Adipocyte (in vitro differentiated cells): Measurements from ENCODE around the gene RAB10.
"Not testable (repeated sequence)": the region's sequence is repeated elsewhere in the genome, so short reads cannot be mapped to it uniquely, and the experiment has no call there.

Source experiments
- DNase-seq: peaks from one replicate; pipeline ENCODE4 v3.0.0-alpha.2; 2015; ENCODE audit warnings: low read depth
- H3K27me3 ChIP-seq: replicated peaks from 2 replicates; pipeline ENCODE4 v1.7.0; 2013; ENCODE audit warnings: mild to moderate bottlenecking, low read length, moderate library complexity; ENCODE audit not compliant: control insufficient read depth, insufficient read depth
- H3K36me3 ChIP-seq: 2 replicates; pipeline ENCODE4 v1.7.0; 2013; ENCODE audit warnings: low read length, mild to moderate bottlenecking, moderate library complexity; ENCODE audit not compliant: control insufficient read depth, insufficient read depth, severe bottlenecking
- H3K4me1 ChIP-seq: 2 replicates; pipeline ENCODE4 v1.7.0; 2013; ENCODE audit warnings: mild to moderate bottlenecking, low read length, moderate library complexity; ENCODE audit not compliant: control insufficient read depth, insufficient read depth
- H3K4me3 ChIP-seq: 2 replicates; pipeline ENCODE4 v1.7.0; 2013; ENCODE audit warnings: mild to moderate bottlenecking, low read length, moderate library complexity
- H3K9ac ChIP-seq: 2 replicates; pipeline ENCODE4 v1.7.0; 2013; ENCODE audit warnings: mild to moderate bottlenecking, low read length, moderate library complexity
- H3K9me3 ChIP-seq: 2 replicates; pipeline ENCODE4 v1.7.0; 2013; ENCODE audit warnings: mild to moderate bottlenecking, low read length, moderate library complexity; ENCODE audit not compliant: control insufficient read depth

The RAB10 gene

DNA sequence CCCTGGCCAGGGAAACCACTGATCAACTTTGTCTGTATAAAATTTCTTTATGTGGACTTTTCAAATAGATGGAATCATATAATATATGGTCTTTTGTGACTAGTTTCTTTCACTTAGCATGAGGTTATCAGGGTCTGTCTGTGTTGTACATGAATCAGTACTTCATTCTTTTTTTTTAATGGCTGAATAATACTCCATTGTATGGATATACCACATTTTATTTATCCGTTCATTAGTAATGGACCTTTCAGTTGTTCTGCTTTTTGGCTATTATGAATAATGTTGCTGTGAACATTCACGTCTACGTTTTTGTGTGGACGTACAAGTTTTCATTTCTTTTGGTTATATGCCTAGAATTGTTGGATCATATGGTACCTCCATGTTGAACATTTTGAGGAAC, 69.9 kb downstream of the RAB10 start:
- no peak overlapping the region for H3K4me3 ChIP-seq
- H3K27me3 ChIP-seq: no peaks in the 10 kb centered on the region
- peaks cover 41% of the 10 kb centered on the region for H3K36me3 ChIP-seq
- no peak for DNase-seq
- H3K9me3 ChIP-seq: no peaks in the 10 kb centered on the region
- H3K9ac ChIP-seq: no peak overlapping the region
- peaks cover 19% of the 10 kb centered on the region for H3K4me1 ChIP-seq

DNA sequence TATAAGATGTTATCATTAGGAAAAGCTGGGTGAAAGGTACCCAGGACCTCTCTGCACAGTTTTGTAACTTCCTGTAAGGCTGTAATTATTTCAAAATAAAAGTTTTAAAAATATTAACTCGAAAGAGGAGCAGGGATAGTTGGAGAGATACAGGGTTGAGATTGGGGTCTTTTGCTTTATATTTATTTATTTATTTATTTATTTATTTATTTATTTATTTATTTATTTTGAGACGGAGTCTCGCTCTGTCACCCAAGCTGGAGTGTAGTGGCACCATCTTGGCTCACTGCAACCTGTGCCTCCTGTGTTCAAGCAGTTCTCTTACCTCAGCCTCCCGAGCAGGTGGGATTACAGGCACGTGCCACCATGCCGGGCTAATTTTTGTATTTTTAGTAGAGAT, 74.8 kb downstream of the RAB10 start:
- peaks cover 41% of the 10 kb centered on the region for H3K36me3 ChIP-seq
- peaks cover 19% of the 10 kb centered on the region for H3K4me1 ChIP-seq
- DNase-seq, H3K9ac ChIP-seq, H3K9me3 ChIP-seq, H3K27me3 ChIP-seq: not testable (repeated sequence)
- peak overlapping the region; percentile 44 for H3K4me3 ChIP-seq

DNA sequence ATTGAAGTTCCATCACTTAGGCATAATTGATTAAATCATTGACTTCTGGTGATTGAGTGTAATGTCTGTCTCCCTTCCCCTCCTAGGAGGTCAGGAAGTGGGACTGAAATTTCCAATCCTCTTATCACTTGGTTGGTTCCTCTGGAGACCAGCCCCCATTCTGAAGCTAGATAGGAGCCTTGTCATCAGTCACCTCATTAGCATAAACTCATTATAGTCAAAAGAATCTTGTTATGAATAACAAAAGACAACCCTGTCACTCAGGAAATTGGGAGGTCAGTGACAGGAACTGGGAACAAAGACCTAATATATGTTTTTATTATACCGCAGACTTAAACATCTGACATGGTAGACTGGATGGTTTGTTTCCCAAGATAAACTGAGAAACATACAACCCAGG, 78.3 kb downstream of the RAB10 start:
- no peak overlapping the region for H3K4me3 ChIP-seq
- peaks cover 41% of the 10 kb centered on the region for H3K36me3 ChIP-seq
- H3K9me3 ChIP-seq: no peaks in the 10 kb centered on the region
- H3K4me1 ChIP-seq: peaks cover 19% of the 10 kb centered on the region
- no peaks in the 10 kb centered on the region for H3K27me3 ChIP-seq
- no peak overlapping the region for H3K9ac ChIP-seq
- DNase-seq: no peak

DNA sequence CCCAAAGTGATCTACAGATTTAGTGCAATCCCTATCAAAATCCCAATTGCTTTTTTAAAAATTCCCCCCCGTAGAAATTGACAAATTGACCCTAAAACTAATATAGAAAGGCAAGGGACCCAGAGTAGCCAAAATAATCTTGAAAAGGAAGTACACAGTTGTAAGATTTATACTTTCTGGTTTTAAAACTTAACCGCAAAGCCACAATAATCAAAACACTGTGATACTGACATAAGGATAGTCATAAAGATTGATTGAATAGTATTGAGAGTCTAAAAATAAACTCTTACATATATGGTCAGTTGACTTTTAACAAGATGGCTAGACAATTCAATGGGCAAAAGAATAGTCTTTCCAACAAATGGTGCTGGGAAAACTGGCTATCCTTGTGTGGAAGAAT, 80.3 kb downstream of the RAB10 start:
- Histone ChIP-seq H3K36me3 (peaks cover 41% of the 10 kb centered on the region), H3K4me3 (no peak overlapping the region), H3K9ac (no peak overlapping the region), H3K27me3 (no peaks in the 10 kb centered on the region), H3K9me3 (no peaks in the 10 kb centered on the region), H3K4me1 (peaks cover 6% of the 10 kb centered on the region)
- DNase-seq: no peak

DNA sequence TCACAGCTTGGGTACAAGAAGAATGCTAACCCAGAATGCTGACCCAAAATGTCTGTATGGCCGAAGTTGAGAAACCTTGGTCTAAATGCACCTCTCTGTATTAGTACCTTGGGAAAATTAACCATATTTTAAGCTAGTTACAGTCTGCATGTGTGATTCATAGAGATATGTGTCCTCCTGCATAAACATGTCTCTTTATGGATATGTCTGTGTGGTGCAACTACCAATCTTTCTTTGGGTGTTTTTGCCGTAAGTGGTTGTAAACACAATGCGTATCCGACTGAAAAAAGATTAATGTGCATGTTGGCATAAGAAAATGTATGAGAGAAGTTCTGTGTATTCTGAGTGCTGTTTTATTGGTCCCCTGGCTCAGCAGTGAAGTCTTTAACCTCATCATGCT, 84.8 kb downstream of the RAB10 start:
- H3K4me1 ChIP-seq: no peaks in the 10 kb centered on the region
- no peak overlapping the region for H3K4me3 ChIP-seq
- no peaks in the 10 kb centered on the region for H3K9me3 ChIP-seq
- H3K27me3 ChIP-seq: no peaks in the 10 kb centered on the region
- no peak overlapping the region for H3K9ac ChIP-seq
- H3K36me3 ChIP-seq: peaks cover 13% of the 10 kb centered on the region
- no peak for DNase-seq

DNA sequence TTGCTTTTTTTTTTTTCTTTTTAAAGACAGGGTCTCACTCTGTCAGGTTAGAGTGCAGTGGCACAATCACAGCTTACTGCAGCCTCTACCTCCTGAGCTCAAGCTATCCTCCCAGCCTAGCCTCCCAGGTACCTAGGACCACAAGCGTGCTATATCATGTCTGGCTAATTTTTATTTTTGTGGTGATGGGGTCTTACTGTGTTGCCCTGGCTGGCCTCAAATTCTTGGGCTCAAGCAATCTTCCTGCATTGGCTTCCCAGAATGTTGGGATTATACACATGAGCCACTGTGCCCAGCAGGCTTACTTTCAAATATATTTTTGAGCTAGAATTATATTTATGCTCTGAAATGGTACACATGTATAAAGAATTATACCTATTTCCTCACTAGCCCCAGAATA, 85.6 kb downstream of the RAB10 start:
- Histone ChIP-seq H3K27me3 (no peaks in the 10 kb centered on the region), H3K9ac (no peak overlapping the region), H3K4me3 (no peak overlapping the region), H3K9me3 (no peaks in the 10 kb centered on the region), H3K4me1 (no peaks in the 10 kb centered on the region), H3K36me3 (peaks cover 6% of the 10 kb centered on the region)
- DNase-seq: no peak

DNA sequence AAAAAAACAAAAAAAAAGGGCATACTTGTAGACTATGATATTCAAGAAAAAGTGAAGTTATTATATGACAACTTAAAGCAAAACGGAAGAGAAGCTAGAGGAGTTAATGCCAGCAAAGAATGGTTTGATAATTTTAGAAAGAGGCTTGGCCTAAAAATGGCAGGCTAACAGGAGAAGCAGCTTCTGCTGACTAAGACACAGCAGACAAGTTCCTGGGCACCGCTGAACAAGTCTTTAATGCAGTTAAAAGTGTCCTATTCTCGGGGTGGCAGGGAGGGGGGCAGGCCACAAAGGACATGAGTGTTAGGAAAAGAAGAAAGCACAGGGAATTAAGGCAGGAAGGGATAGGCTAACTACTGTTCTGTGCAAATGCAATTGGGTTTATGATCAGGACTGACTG, 88.7 kb downstream of the RAB10 start:
- peaks cover 17% of the 10 kb centered on the region for H3K4me1 ChIP-seq
- no peaks in the 10 kb centered on the region for H3K9me3 ChIP-seq
- H3K27me3 ChIP-seq: no peaks in the 10 kb centered on the region
- H3K4me3 ChIP-seq: no peak overlapping the region
- H3K9ac ChIP-seq: no peak overlapping the region
- DNase-seq: no peak
- H3K36me3 ChIP-seq: peaks cover 5% of the 10 kb centered on the region

DNA sequence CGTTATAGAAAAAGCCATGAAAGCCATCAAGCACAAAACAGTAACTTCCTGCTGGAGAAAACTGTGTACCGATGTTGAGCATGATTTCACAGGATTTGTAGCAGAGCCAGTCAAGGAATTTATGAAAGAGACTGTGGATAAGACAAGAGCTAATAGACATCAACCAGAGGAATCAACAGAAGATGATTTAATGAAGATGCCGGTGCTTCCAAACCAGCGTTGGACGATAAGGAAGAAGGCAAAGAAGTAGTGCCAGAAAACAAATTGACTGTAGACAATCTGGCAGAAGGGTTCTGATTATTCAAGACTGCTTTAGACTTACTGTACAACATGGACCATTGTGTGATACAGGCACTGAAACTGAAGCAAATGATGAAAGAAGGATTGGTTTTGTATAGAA, 89.5 kb downstream of the RAB10 start:
- Histone ChIP-seq H3K36me3 (peaks cover 13% of the 10 kb centered on the region), H3K4me1 (peaks cover 17% of the 10 kb centered on the region)

DNA sequence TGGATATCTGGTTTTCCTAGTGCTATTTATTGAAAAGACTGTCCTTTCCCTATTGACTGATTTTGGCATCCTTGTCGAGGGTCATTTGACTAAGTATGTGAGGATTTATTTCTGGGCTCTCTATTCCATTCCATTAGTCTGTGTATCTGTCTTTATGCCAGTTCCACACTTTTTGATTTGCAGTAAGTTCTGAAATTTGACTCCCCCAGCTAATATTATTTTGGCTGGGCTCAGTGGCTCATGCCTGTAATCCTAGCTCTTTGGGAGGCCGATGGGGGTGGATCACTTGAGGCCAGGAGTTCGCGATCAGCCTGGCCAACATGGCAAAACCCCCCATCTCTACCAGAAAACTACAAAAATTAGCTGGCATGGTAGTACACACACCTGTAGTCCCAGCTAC, 92.2 kb downstream of the RAB10 start:
- Histone ChIP-seq H3K4me1 (peaks cover 17% of the 10 kb centered on the region), H3K4me3 (peak overlapping the region; percentile 24), H3K9me3 (no peaks in the 10 kb centered on the region), H3K9ac (no peak overlapping the region), H3K36me3 (peaks cover 28% of the 10 kb centered on the region), H3K27me3 (no peaks in the 10 kb centered on the region)
- peak; percentile 4 for DNase-seq

More for the DNA sequence above, 89.5 kb downstream of the RAB10 start:
- Histone ChIP-seq H3K4me3 (no peak overlapping the region), H3K9ac (no peak overlapping the region), H3K9me3 (no peaks in the 10 kb centered on the region), H3K27me3 (no peaks in the 10 kb centered on the region)
- DNase-seq: no peak

DNA sequence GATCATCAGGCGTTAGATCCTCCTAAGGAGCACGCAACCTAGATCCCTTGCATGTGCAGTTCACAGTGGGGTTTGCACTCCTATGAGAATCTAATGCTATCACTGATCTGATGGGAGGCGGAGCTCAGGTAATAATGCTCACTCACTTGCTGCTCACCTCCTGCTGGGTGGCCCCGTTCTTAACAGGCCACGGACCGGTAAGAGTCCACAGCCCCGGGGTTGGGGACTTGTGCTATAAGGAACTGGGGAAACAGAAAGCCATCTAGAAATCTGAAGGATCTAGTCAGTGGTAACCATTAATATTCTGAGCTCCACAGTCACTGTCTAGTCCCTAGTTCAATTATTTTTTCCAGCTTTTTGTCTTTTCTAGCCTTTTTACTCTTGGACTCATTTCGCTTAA, 94.3 kb downstream of the RAB10 start:
- Histone ChIP-seq H3K27me3 (no peaks in the 10 kb centered on the region), H3K9me3 (no peaks in the 10 kb centered on the region), H3K4me3 (no peak overlapping the region), H3K36me3 (peaks cover 37% of the 10 kb centered on the region), H3K9ac (no peak overlapping the region), H3K4me1 (peaks cover 17% of the 10 kb centered on the region)
- DNase-seq: no peak

DNA sequence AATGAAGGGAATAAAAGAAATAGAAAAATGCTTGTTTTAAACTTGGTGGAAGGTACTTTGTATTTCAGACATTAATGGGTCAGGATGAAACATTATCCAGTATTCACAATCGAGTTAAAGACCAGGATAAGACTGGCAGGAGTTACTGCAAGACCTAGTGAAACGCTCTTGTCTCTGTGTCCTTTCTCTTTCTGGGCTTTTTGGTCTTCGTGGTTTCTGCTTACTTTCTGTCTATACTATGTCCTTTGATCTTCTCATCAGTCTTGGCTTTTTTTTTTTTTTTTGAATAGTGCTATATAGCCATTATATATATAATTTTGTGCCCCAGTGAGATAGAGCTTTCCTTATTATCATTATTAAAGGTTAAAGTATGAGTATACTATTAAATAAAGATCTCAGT, 96.9 kb downstream of the RAB10 start:
- H3K27me3 ChIP-seq: no peaks in the 10 kb centered on the region
- H3K9me3 ChIP-seq: no peaks in the 10 kb centered on the region
- H3K4me3 ChIP-seq: no peak overlapping the region
- no peak for DNase-seq
- no peak overlapping the region for H3K9ac ChIP-seq
- H3K4me1 ChIP-seq: peaks cover 18% of the 10 kb centered on the region
- peaks cover 57% of the 10 kb centered on the region for H3K36me3 ChIP-seq

DNA sequence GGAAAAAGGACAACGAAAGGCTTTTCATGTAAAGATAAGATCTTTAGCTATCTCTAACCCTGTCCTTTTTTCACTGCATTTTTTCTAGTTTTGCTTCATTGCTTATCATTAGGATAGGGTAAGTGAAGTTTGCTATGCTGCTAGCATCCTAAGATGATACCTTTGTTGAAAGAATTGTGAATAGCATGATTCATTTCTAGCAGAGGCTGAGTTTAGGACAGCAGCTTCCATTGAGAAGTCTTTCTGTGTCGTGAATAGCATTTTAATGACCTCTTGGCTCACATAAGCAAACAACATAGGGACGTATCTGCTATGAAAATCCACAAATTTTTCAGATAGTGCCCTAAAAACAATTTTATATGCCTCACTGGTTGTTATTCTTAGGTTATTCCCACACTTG, 102.6 kb downstream of the RAB10 start:
- DNase-seq: no peak
- H3K27me3 ChIP-seq: no peaks in the 10 kb centered on the region
- H3K4me1 ChIP-seq: peaks cover 10% of the 10 kb centered on the region
- no peaks in the 10 kb centered on the region for H3K9me3 ChIP-seq
- H3K4me3 ChIP-seq: no peak overlapping the region
- no peak overlapping the region for H3K9ac ChIP-seq
- peaks cover 45% of the 10 kb centered on the region for H3K36me3 ChIP-seq
